HG03045 (cell line): ENCODE results near the gene LRRC1.

Experiments used
- ATAC-seq: cut with Tn5 transposase; IDR thresholded peaks from one replicate; pipeline ENCODE4 v1.9.1; 2021; ENCODE audit warnings: mild to moderate bottlenecking, moderate library complexity; ENCODE audit not compliant: unreplicated experiment

LRRC1 gene

DNA sequence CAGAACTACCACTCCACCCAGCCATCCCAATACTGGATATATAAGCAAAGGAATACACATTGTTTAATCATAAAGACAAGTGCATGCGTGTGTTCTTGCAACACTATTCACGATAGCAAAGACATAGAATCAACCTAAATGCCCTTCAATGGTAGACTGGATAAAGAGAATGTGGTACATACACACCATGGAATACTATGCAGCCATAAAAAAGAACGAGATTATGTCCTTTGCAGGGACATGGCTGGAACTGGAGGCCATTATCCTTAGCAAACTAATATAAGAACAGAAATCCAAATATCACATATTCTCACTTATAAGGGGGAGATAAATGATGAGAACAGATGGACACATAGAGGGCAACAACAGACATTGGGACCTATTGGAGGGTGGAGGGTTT is 156.6 kb downstream of the LRRC1 start:
- no peak for ATAC-seq

GRCh38 chr6:53956068-53956711 is 161.4 kb downstream of the LRRC1 start:
- ATAC-seq = peak; percentile 62

DNA sequence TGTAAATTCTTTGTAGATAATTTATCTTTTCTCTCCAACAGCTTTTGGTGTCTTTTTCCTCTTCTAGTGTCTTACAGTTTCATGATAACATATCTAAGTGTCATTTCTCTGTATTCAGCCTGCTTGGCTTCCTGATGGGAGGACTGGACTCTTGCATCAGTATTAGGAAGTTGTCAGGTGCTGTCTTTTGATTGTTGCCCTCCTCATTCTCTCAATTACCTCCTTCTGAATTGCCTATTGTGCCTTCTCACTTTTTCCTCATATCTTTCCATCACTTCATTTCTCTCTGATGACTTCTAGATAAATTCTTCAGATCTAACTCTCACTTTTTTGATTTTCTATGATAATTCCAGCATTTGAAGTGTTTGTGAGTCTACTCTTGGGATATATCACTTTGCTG is 162.0 kb downstream of the LRRC1 start:
- no peak for ATAC-seq

- no peak for ATAC-seq
These were observed 164.9 kb downstream of the LRRC1 start for GRCh38 chr6:53959717-53960116.

DNA sequence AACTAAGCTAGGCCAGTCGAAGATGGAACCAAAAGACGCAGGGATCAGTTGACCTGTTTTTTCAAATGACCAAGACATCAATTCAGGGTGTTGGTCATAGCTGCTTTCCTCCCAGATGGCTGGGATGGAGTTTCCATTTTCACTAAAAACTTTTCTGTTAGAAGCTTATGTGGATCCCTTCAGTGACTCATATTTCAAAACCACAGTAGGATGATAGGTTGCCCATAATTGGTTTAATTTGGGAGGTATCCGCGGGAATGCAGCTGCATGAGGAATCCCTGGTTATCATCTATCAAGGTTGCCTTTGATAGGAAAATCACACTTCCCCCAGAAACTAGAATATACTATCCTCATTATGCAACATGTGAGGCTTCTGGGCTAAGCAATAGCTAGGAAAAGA is 165.5 kb downstream of the LRRC1 start:
- no peak for ATAC-seq

GRCh38 chr6:53961679-53962370 is 167.0 kb downstream of the LRRC1 start:
- ATAC-seq = no peak

- ATAC-seq = no peak
These were observed 167.8 kb downstream of the LRRC1 start for GRCh38 chr6:53962646-53963045.

- ATAC-seq = no peak
These were observed 172.6 kb downstream of the LRRC1 start for GRCh38 chr6:53967415-53967814.
